Measurements from ENCODE around the gene OR2A7. TPM values are rescaled to one million over a fixed set of nuclear protein-coding genes. Genes with fewer than 3 reads are reported as not detected.
"Not testable (repeated sequence)": the region's sequence is repeated elsewhere in the genome, so short reads cannot be mapped to it uniquely, and the experiment has no call there.

OR2A7 gene
- total and polyA plus RNA-seq, 2 of the 8 experiments (the other 6 are each of a cell fraction or from before 2014, with no cell fraction given): 1.9 to 3.3 TPM

DNA sequence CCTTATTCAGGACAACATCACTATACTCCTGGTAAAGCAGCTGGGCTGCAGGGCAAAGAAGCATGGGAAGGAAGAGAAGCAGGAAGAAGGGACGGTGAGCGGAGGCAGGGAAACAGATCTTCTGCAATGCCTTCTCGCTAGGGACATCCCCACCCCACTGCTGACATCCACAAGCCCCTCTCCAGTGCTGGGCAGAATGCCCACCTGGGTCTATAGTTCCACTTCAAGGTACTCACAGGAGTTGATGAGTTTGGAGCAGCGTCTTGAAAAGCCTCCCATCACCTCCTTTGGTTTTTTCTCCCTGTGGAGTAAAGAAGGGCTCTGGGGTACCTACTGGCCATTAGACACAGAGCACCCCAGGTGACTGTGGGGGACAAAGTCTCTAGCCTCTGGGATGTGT, 17.9 kb upstream of the OR2A7 start:
- H3K4me2 ChIP-seq (ENCODE audit: insufficient read depth in 1 of 2, low read depth in 2 of 2, low read length in 2 of 2); FAIRE-seq; H2AK5ac ChIP-seq (ENCODE audit: low read depth, low read length); DNase-seq (ENCODE audit: low read depth in 1 of 2, low spot score in 2 of 2); H3K23ac ChIP-seq (ENCODE audit: insufficient read length); H2BK15ac ChIP-seq (ENCODE audit: low read length); POLR2A ChIA-PET (ENCODE audit: partially characterized antibody); H2BK20ac ChIP-seq (ENCODE audit: low read length); CTCF ChIA-PET (ENCODE audit: partially characterized antibody); H2AFZ ChIP-seq (ENCODE audit: low read length); H3K9me3 ChIP-seq (ENCODE audit: insufficient read depth in 2 of 2, low read depth in 1 of 2, low read length in 1 of 2); H3K4me1 ChIP-seq (replicated peaks in 1 of 4; ENCODE audit: control insufficient read depth in 3 of 4, insufficient read depth in 4 of 4, low read length in 3 of 4); H3K9ac ChIP-seq (replicated peaks in 1 of 4; ENCODE audit: extremely low read depth in 1 of 4, low read depth in 3 of 4, low read length in 3 of 4); H3K4me3 ChIP-seq (ENCODE audit: extremely low read depth in 1 of 4, insufficient read depth in 2 of 4, low read depth in 3 of 4, low read length in 4 of 4); H4K20me1 ChIP-seq (replicated peaks in 1 of 2; ENCODE audit: control insufficient read depth in 1 of 2, insufficient read depth in 2 of 2, low read length in 2 of 2); H3K56ac ChIP-seq (replicated peaks; ENCODE audit: insufficient read length, low read depth, low read length); H4K8ac ChIP-seq (ENCODE audit: extremely low read depth, insufficient read depth, low read length); H3K23me2 ChIP-seq (ENCODE audit: low read depth, low read length); H3K79me1 ChIP-seq (ENCODE audit: low read depth, low read length); H3K18ac ChIP-seq (ENCODE audit: extremely low read depth, low read length); H4K91ac ChIP-seq (replicated peaks; ENCODE audit: insufficient read length, low read length); H3K27me3 ChIP-seq (replicated peaks in 1 of 4; ENCODE audit: control insufficient read depth in 3 of 4, extremely low read depth in 1 of 4, insufficient read depth in 3 of 4, low read length in 3 of 4); H2BK5ac ChIP-seq (ENCODE audit: low read depth, low read length); H3K4ac ChIP-seq (replicated peaks; ENCODE audit: insufficient read length, low read depth, low read length); H2BK120ac ChIP-seq (replicated peaks; ENCODE audit: low read depth, low read length); H3K14ac ChIP-seq (ENCODE audit: insufficient read length); H2BK12ac ChIP-seq (ENCODE audit: low read depth, low read length); H3K36me3 ChIP-seq (ENCODE audit: control insufficient read depth in 2 of 4, insufficient read depth in 4 of 4, low read length in 3 of 4); H3K27ac ChIP-seq (ENCODE audit: low read depth, low read length); H3K79me2 ChIP-seq (ENCODE audit: control insufficient read depth in 1 of 2, insufficient read depth in 2 of 2, low read length in 2 of 2); H4K5ac ChIP-seq (ENCODE audit: insufficient read length, low read depth, low read length): not testable (repeated sequence)
- WGBS, 2 experiments (ENCODE audit: extremely low coverage in 1 of 2, insufficient coverage in 1 of 2, insufficient read length in 1 of 2, insufficient replicate concordance in 2 of 2, low coverage in 1 of 2, low lambda C conversion rate in 2 of 2, missing lambda C conversion rate in 1 of 2): 87% methylated on average over 3 of the region's 4 CpGs; no CpG with 5 or more reads in 1 of the 2 experiments

DNA sequence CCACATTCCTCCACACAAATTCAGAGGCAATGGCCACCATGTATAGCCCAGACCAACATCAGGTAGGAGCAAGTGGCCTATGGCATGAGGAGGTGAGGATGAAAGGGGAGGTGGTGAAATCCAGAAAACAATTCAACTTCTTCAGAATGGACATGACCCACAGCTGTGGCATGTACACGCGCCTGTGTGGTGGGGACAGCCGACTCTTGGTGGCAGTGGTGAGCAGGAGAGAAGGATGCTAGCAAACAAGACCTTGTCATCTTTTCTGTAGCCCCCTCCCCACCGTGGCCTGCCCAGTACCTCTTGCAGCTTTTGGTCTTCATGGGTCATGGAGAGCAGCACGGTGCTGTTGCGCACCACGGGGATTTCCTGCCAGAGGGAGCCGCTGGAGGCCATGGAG, 17.4 kb upstream of the OR2A7 start:
- DNase-seq (ENCODE audit: low read depth in 1 of 2, low spot score in 2 of 2); H3K27me3 ChIP-seq (replicated peaks in 1 of 4; ENCODE audit: control insufficient read depth in 3 of 4, extremely low read depth in 1 of 4, insufficient read depth in 3 of 4, low read length in 3 of 4); H3K4me1 ChIP-seq (replicated peaks in 1 of 4; ENCODE audit: control insufficient read depth in 3 of 4, insufficient read depth in 4 of 4, low read length in 3 of 4); H3K23me2 ChIP-seq (ENCODE audit: low read depth, low read length); H2AK5ac ChIP-seq (ENCODE audit: low read depth, low read length); CTCF ChIA-PET (ENCODE audit: partially characterized antibody); H2BK120ac ChIP-seq (replicated peaks; ENCODE audit: low read depth, low read length); H3K79me2 ChIP-seq (ENCODE audit: control insufficient read depth in 1 of 2, insufficient read depth in 2 of 2, low read length in 2 of 2); H4K91ac ChIP-seq (replicated peaks; ENCODE audit: insufficient read length, low read length); H3K79me1 ChIP-seq (ENCODE audit: low read depth, low read length); H3K9ac ChIP-seq (replicated peaks in 1 of 4; ENCODE audit: extremely low read depth in 1 of 4, low read depth in 3 of 4, low read length in 3 of 4); H4K8ac ChIP-seq (ENCODE audit: extremely low read depth, insufficient read depth, low read length); H3K4me2 ChIP-seq (ENCODE audit: insufficient read depth in 1 of 2, low read depth in 2 of 2, low read length in 2 of 2); H2AFZ ChIP-seq (ENCODE audit: low read length); H2BK12ac ChIP-seq (ENCODE audit: low read depth, low read length); H3K23ac ChIP-seq (ENCODE audit: insufficient read length); H3K27ac ChIP-seq (ENCODE audit: low read depth, low read length); H3K18ac ChIP-seq (ENCODE audit: extremely low read depth, low read length); H4K20me1 ChIP-seq (replicated peaks in 1 of 2; ENCODE audit: control insufficient read depth in 1 of 2, insufficient read depth in 2 of 2, low read length in 2 of 2); H3K56ac ChIP-seq (replicated peaks; ENCODE audit: insufficient read length, low read depth, low read length); H2BK5ac ChIP-seq (ENCODE audit: low read depth, low read length); FAIRE-seq; H4K5ac ChIP-seq (ENCODE audit: insufficient read length, low read depth, low read length); H2BK15ac ChIP-seq (ENCODE audit: low read length); H3K14ac ChIP-seq (ENCODE audit: insufficient read length); H3K9me3 ChIP-seq (ENCODE audit: insufficient read depth in 2 of 2, low read depth in 1 of 2, low read length in 1 of 2); H2BK20ac ChIP-seq (ENCODE audit: low read length); H3K4me3 ChIP-seq (ENCODE audit: extremely low read depth in 1 of 4, insufficient read depth in 2 of 4, low read depth in 3 of 4, low read length in 4 of 4); POLR2A ChIA-PET (ENCODE audit: partially characterized antibody); H3K36me3 ChIP-seq (ENCODE audit: control insufficient read depth in 2 of 4, insufficient read depth in 4 of 4, low read length in 3 of 4); H3K4ac ChIP-seq (replicated peaks; ENCODE audit: insufficient read length, low read depth, low read length): not testable (repeated sequence)
- no CpG with 5 or more reads among the region's 8 CpGs for WGBS, 2 experiments (ENCODE audit: extremely low coverage in 1 of 2, insufficient coverage in 1 of 2, insufficient read length in 1 of 2, insufficient replicate concordance in 2 of 2, low coverage in 1 of 2, low lambda C conversion rate in 2 of 2, missing lambda C conversion rate in 1 of 2)

Data from H1 (cell line).